ENCODE measurements around the gene MTUS2. TPM values are rescaled to one million over a fixed set of nuclear protein-coding genes. Genes with fewer than 3 reads are reported as not detected.
"Not testable (repeated sequence)": the region's sequence is repeated elsewhere in the genome, so short reads cannot be mapped to it uniquely, and the experiment has no call there.

The MTUS2 gene
- total RNA-seq, 2 donors from 2014 or later, result 0.11 TPM; not detected in 1

- H3K27ac Mint-ChIP-seq, result no peak overlapping the region
- H3K36me3 Mint-ChIP-seq (ENCODE audit: low read depth), result no peaks in the 10 kb centered on the region
- ATAC-seq (replicated peaks), result no peak
- H3K27me3 Mint-ChIP-seq, result no peaks in the 10 kb centered on the region
- H3K4me3 Mint-ChIP-seq, result no peak overlapping the region
- H3K4me1 Mint-ChIP-seq, result no peaks in the 10 kb centered on the region
- peaks cover 12% of the 10 kb centered on the region for H3K9me3 Mint-ChIP-seq
Measured at GRCh38 chr13:29339386-29340272, 519.5 kb downstream of the MTUS2 start.

- not testable (repeated sequence) for ATAC-seq (replicated peaks); H3K27me3 Mint-ChIP-seq; H3K36me3 Mint-ChIP-seq (ENCODE audit: low read depth); H3K4me1 Mint-ChIP-seq; H3K9me3 Mint-ChIP-seq
- H3K4me3 Mint-ChIP-seq, result peak overlapping the region; percentile 45
- peak overlapping the region; percentile 53 for H3K27ac Mint-ChIP-seq
Measured at GRCh38 chr13:29345860-29346582, 525.9 kb downstream of the MTUS2 start.

GRCh38 chr13:29355029-29355428 is 534.9 kb downstream of the MTUS2 start:
- no peak overlapping the region for H3K27ac Mint-ChIP-seq

GRCh38 chr13:29359181-29359580 is 539.0 kb downstream of the MTUS2 start:
- no peak overlapping the region for H3K27ac Mint-ChIP-seq
- H3K9me3 Mint-ChIP-seq, result no peaks in the 10 kb centered on the region
- ATAC-seq (replicated peaks), result no peak
- peaks cover 4% of the 10 kb centered on the region for H3K4me1 Mint-ChIP-seq
- H3K4me3 Mint-ChIP-seq, result no peak overlapping the region
- peaks cover 5% of the 10 kb centered on the region for H3K27me3 Mint-ChIP-seq
- no peaks in the 10 kb centered on the region for H3K36me3 Mint-ChIP-seq (ENCODE audit: low read depth)

More at GRCh38 chr13:29355029-29355428, 534.9 kb downstream of the MTUS2 start:
- no peaks in the 10 kb centered on the region for H3K9me3 Mint-ChIP-seq
- H3K36me3 Mint-ChIP-seq (ENCODE audit: low read depth), result no peaks in the 10 kb centered on the region
- no peak overlapping the region for H3K4me3 Mint-ChIP-seq
- ATAC-seq (replicated peaks), result no peak
- peaks cover 8% of the 10 kb centered on the region for H3K4me1 Mint-ChIP-seq
- H3K27me3 Mint-ChIP-seq, result peaks cover 9% of the 10 kb centered on the region

- peaks cover 4% of the 10 kb centered on the region for H3K4me1 Mint-ChIP-seq
- H3K36me3 Mint-ChIP-seq (ENCODE audit: low read depth), result no peaks in the 10 kb centered on the region
- no peak overlapping the region for H3K4me3 Mint-ChIP-seq
- H3K27me3 Mint-ChIP-seq, result peaks cover 5% of the 10 kb centered on the region
- H3K27ac Mint-ChIP-seq, result no peak overlapping the region
- H3K9me3 Mint-ChIP-seq, result no peaks in the 10 kb centered on the region
- no peak for ATAC-seq (replicated peaks)
Measured at GRCh38 chr13:29361716-29362115, 541.6 kb downstream of the MTUS2 start.

GRCh38 chr13:29362849-29363604 is 542.9 kb downstream of the MTUS2 start:
- Mint-ChIP-seq H3K4me1 (peaks cover 4% of the 10 kb centered on the region), H3K27me3 (peaks cover 5% of the 10 kb centered on the region), H3K36me3 (ENCODE audit: low read depth) (no peaks in the 10 kb centered on the region), H3K27ac (no peak overlapping the region), H3K4me3 (peak overlapping the region; percentile 34), H3K9me3 (no peaks in the 10 kb centered on the region)
- peak; percentile 91 for ATAC-seq (replicated peaks)

- ATAC-seq (replicated peaks), result peak; percentile 38
Measured at GRCh38 chr13:29369060-29369743, 549.1 kb downstream of the MTUS2 start.

GRCh38 chr13:29379281-29379680 is 559.1 kb downstream of the MTUS2 start:
- no peaks in the 10 kb centered on the region for H3K4me1 Mint-ChIP-seq
- H3K4me3 Mint-ChIP-seq, result no peak overlapping the region
- no peak overlapping the region for H3K27ac Mint-ChIP-seq
- H3K36me3 Mint-ChIP-seq (ENCODE audit: low read depth), result no peaks in the 10 kb centered on the region
- no peaks in the 10 kb centered on the region for H3K27me3 Mint-ChIP-seq
- no peak for ATAC-seq (replicated peaks)
- peaks cover 4% of the 10 kb centered on the region for H3K9me3 Mint-ChIP-seq

More at GRCh38 chr13:29369060-29369743, 549.1 kb downstream of the MTUS2 start:
- Mint-ChIP-seq H3K27ac (no peak overlapping the region), H3K9me3 (no peaks in the 10 kb centered on the region), H3K27me3 (no peaks in the 10 kb centered on the region), H3K4me1 (no peaks in the 10 kb centered on the region), H3K4me3 (no peak overlapping the region), H3K36me3 (ENCODE audit: low read depth) (no peaks in the 10 kb centered on the region)

- peaks cover 4% of the 10 kb centered on the region for H3K9me3 Mint-ChIP-seq
- no peak overlapping the region for H3K27ac Mint-ChIP-seq
- no peak overlapping the region for H3K4me3 Mint-ChIP-seq
- H3K27me3 Mint-ChIP-seq, result no peaks in the 10 kb centered on the region
- ATAC-seq (replicated peaks), result no peak
- no peaks in the 10 kb centered on the region for H3K36me3 Mint-ChIP-seq (ENCODE audit: low read depth)
- no peaks in the 10 kb centered on the region for H3K4me1 Mint-ChIP-seq
Measured at GRCh38 chr13:29379865-29380264, 559.7 kb downstream of the MTUS2 start.

- no peak overlapping the region for H3K4me3 Mint-ChIP-seq
- no peaks in the 10 kb centered on the region for H3K36me3 Mint-ChIP-seq (ENCODE audit: low read depth)
- ATAC-seq (replicated peaks), result no peak
- H3K4me1 Mint-ChIP-seq, result no peaks in the 10 kb centered on the region
- no peak overlapping the region for H3K27ac Mint-ChIP-seq
- H3K9me3 Mint-ChIP-seq, result peaks cover 4% of the 10 kb centered on the region
- no peaks in the 10 kb centered on the region for H3K27me3 Mint-ChIP-seq
Measured at GRCh38 chr13:29382021-29382420, 561.9 kb downstream of the MTUS2 start.

GRCh38 chr13:29383476-29383875 is 563.3 kb downstream of the MTUS2 start:
- Mint-ChIP-seq H3K27ac (no peak overlapping the region), H3K27me3 (no peaks in the 10 kb centered on the region), H3K36me3 (ENCODE audit: low read depth) (no peaks in the 10 kb centered on the region), H3K9me3 (peaks cover 4% of the 10 kb centered on the region), H3K4me3 (no peak overlapping the region), H3K4me1 (no peaks in the 10 kb centered on the region)
- no peak for ATAC-seq (replicated peaks)

GRCh38 chr13:29384466-29384865 is 564.3 kb downstream of the MTUS2 start:
- Mint-ChIP-seq H3K4me1 (no peaks in the 10 kb centered on the region), H3K27me3 (no peaks in the 10 kb centered on the region), H3K27ac (no peak overlapping the region), H3K4me3 (no peak overlapping the region), H3K9me3 (peaks cover 4% of the 10 kb centered on the region), H3K36me3 (ENCODE audit: low read depth) (no peaks in the 10 kb centered on the region)
- ATAC-seq (replicated peaks), result no peak

GRCh38 chr13:29384871-29385270 is 564.7 kb downstream of the MTUS2 start:
- peaks cover 4% of the 10 kb centered on the region for H3K9me3 Mint-ChIP-seq
- no peak overlapping the region for H3K4me3 Mint-ChIP-seq
- no peaks in the 10 kb centered on the region for H3K27me3 Mint-ChIP-seq
- no peaks in the 10 kb centered on the region for H3K4me1 Mint-ChIP-seq
- ATAC-seq (replicated peaks), result no peak
- no peak overlapping the region for H3K27ac Mint-ChIP-seq
- no peaks in the 10 kb centered on the region for H3K36me3 Mint-ChIP-seq (ENCODE audit: low read depth)

- H3K4me1 Mint-ChIP-seq, result no peaks in the 10 kb centered on the region
- H3K9me3 Mint-ChIP-seq, result peaks cover 4% of the 10 kb centered on the region
- no peak for ATAC-seq (replicated peaks)
- H3K36me3 Mint-ChIP-seq (ENCODE audit: low read depth), result no peaks in the 10 kb centered on the region
- no peaks in the 10 kb centered on the region for H3K27me3 Mint-ChIP-seq
- H3K27ac Mint-ChIP-seq, result no peak overlapping the region
- H3K4me3 Mint-ChIP-seq, result no peak overlapping the region
Measured at GRCh38 chr13:29386246-29386645, 566.1 kb downstream of the MTUS2 start.
